Adipocyte (in vitro differentiated cells): ENCODE measurements around the gene GTF3C2.
"Not testable (repeated sequence)": the region's sequence is repeated elsewhere in the genome, so short reads cannot be mapped to it uniquely, and the experiment has no call there.

Experiments used
- DNase-seq: peaks from one replicate; pipeline ENCODE4 v3.0.0-alpha.2; 2015; ENCODE audit warnings: low read depth
- H3K27me3 ChIP-seq: replicated peaks from 2 replicates; pipeline ENCODE4 v1.7.0; 2013; ENCODE audit warnings: mild to moderate bottlenecking, low read length, moderate library complexity; ENCODE audit not compliant: control insufficient read depth, insufficient read depth
- H3K36me3 ChIP-seq: 2 replicates; pipeline ENCODE4 v1.7.0; 2013; ENCODE audit warnings: low read length, mild to moderate bottlenecking, moderate library complexity; ENCODE audit not compliant: control insufficient read depth, insufficient read depth, severe bottlenecking
- H3K4me1 ChIP-seq: 2 replicates; pipeline ENCODE4 v1.7.0; 2013; ENCODE audit warnings: mild to moderate bottlenecking, low read length, moderate library complexity; ENCODE audit not compliant: control insufficient read depth, insufficient read depth
- H3K4me3 ChIP-seq: 2 replicates; pipeline ENCODE4 v1.7.0; 2013; ENCODE audit warnings: mild to moderate bottlenecking, low read length, moderate library complexity
- H3K9ac ChIP-seq: 2 replicates; pipeline ENCODE4 v1.7.0; 2013; ENCODE audit warnings: mild to moderate bottlenecking, low read length, moderate library complexity
- H3K9me3 ChIP-seq: 2 replicates; pipeline ENCODE4 v1.7.0; 2013; ENCODE audit warnings: mild to moderate bottlenecking, low read length, moderate library complexity; ENCODE audit not compliant: control insufficient read depth

Gene GTF3C2

GRCh38 chr2:27370026-27370815 lies 13.7 kb upstream of the GTF3C2 start, which contains the start of the genes EIF2B4 and SNX17:
Gene EIF2B4, minus strand, starts transcription at chr2:27370338. Its CDS starts 24 bp downstream, at chr2:27370314.
Gene SNX17, plus strand, starts transcription at chr2:27370616. Its CDS starts 128 bp downstream, at chr2:27370744.
- peaks cover 67% of the 10 kb centered on the region for H3K36me3 ChIP-seq
- peaks cover 35% of the 10 kb centered on the region for H3K4me1 ChIP-seq
- H3K9ac ChIP-seq = peak within 1 kb of the TSS; percentile 99
- peak; percentile 99 for DNase-seq
- H3K27me3 ChIP-seq = no peaks in the 10 kb centered on the region
- no peaks in the 10 kb centered on the region for H3K9me3 ChIP-seq
- H3K4me3 ChIP-seq = peak within 1 kb of the TSS; percentile 96

GRCh38 chr2:27369471-27370025 lies 13.0 kb upstream of the GTF3C2 start:
- no peaks in the 10 kb centered on the region for H3K27me3 ChIP-seq
- H3K36me3 ChIP-seq = peaks cover 67% of the 10 kb centered on the region
- no peak for DNase-seq
- peak overlapping the region; percentile 99 for H3K9ac ChIP-seq
- H3K4me1 ChIP-seq = peaks cover 35% of the 10 kb centered on the region
- H3K9me3 ChIP-seq = no peaks in the 10 kb centered on the region
- H3K4me3 ChIP-seq = peak overlapping the region; percentile 96

- Histone ChIP-seq H3K4me1 (peaks cover 3% of the 10 kb centered on the region), H3K36me3 (peaks cover 53% of the 10 kb centered on the region), H3K9ac (no peak overlapping the region), H3K9me3 (no peaks in the 10 kb centered on the region), H3K27me3 (no peaks in the 10 kb centered on the region), H3K4me3 (no peak overlapping the region)
- no peak for DNase-seq
These were observed 7.4 kb upstream of the GTF3C2 start for GRCh38 chr2:27363933-27364332.

GRCh38 chr2:27362678-27363420 lies 6.3 kb upstream of the GTF3C2 start:
- H3K9me3 ChIP-seq = no peaks in the 10 kb centered on the region
- no peak for DNase-seq
- H3K4me3 ChIP-seq = no peak overlapping the region
- H3K9ac ChIP-seq = no peak overlapping the region
- peaks cover 6% of the 10 kb centered on the region for H3K4me1 ChIP-seq
- H3K36me3 ChIP-seq = peaks cover 43% of the 10 kb centered on the region
- H3K27me3 ChIP-seq = no peaks in the 10 kb centered on the region

GRCh38 chr2:27356056-27356381 lies 545 bp downstream of the GTF3C2 start:
- Histone ChIP-seq H3K9ac (peak overlapping the region; percentile 100), H3K4me3 (peak overlapping the region; percentile 97), H3K27me3 (no peaks in the 10 kb centered on the region), H3K4me1 (peaks cover 35% of the 10 kb centered on the region), H3K36me3 (no peaks in the 10 kb centered on the region), H3K9me3 (no peaks in the 10 kb centered on the region)
- DNase-seq = peak; percentile 65

GRCh38 chr2:27354597-27354927 lies 2.0 kb downstream of the GTF3C2 start:
- Histone ChIP-seq H3K9ac (no peak overlapping the region), H3K4me3 (no peak overlapping the region), H3K9me3 (no peaks in the 10 kb centered on the region), H3K4me1 (peaks cover 35% of the 10 kb centered on the region), H3K27me3 (no peaks in the 10 kb centered on the region), H3K36me3 (peaks cover 6% of the 10 kb centered on the region)
- DNase-seq = no peak

- Histone ChIP-seq H3K27me3 (no peaks in the 10 kb centered on the region), H3K36me3 (peaks cover 6% of the 10 kb centered on the region), H3K9me3 (no peaks in the 10 kb centered on the region), H3K9ac (peak overlapping the region; percentile 48), H3K4me3 (peak overlapping the region; percentile 63), H3K4me1 (peaks cover 35% of the 10 kb centered on the region)
- peak; percentile 20 for DNase-seq
These were observed 2.6 kb downstream of the GTF3C2 start for GRCh38 chr2:27353762-27354596.

GRCh38 chr2:27353386-27353761 lies 3.2 kb downstream of the GTF3C2 start:
- H3K9ac ChIP-seq, H3K9me3 ChIP-seq, DNase-seq, H3K36me3 ChIP-seq, H3K27me3 ChIP-seq: not testable (repeated sequence)
- H3K4me1 ChIP-seq = peaks cover 34% of the 10 kb centered on the region
- peak overlapping the region; percentile 63 for H3K4me3 ChIP-seq

- H3K4me1 ChIP-seq = peaks cover 37% of the 10 kb centered on the region
- peaks cover 6% of the 10 kb centered on the region for H3K36me3 ChIP-seq
- no peak overlapping the region for H3K9ac ChIP-seq
- no peaks in the 10 kb centered on the region for H3K9me3 ChIP-seq
- H3K4me3 ChIP-seq = no peak overlapping the region
- DNase-seq = no peak
- no peaks in the 10 kb centered on the region for H3K27me3 ChIP-seq
These were observed 4.6 kb downstream of the GTF3C2 start for GRCh38 chr2:27351802-27352598.

GRCh38 chr2:27350106-27350693 lies 6.4 kb downstream of the GTF3C2 start:
- H3K36me3 ChIP-seq = peaks cover 6% of the 10 kb centered on the region
- no peaks in the 10 kb centered on the region for H3K27me3 ChIP-seq
- DNase-seq = no peak
- no peaks in the 10 kb centered on the region for H3K9me3 ChIP-seq
- no peak overlapping the region for H3K9ac ChIP-seq
- H3K4me1 ChIP-seq = peaks cover 36% of the 10 kb centered on the region
- H3K4me3 ChIP-seq = no peak overlapping the region
